Liver (tissue), 9 donors: ENCODE results near the gene PDE10A. TPM values are rescaled to one million over a fixed set of nuclear protein-coding genes. Genes with fewer than 3 reads are reported as not detected.

Experiments
- DNase-seq: peaks from one replicate; pipeline ENCODE4 v3.0.0-alpha.2; 2017; ENCODE audit warnings: low spot score
- H3K27ac ChIP-seq, 2 donors: one replicate each; pipeline ENCODE4 v1.7.0; 2013; ENCODE audit warnings: inconsistent platforms in 2 of 2, low read length in 2 of 2, control low read depth in 1 of 2, low read depth in 1 of 2, mild to moderate bottlenecking in 1 of 2
- H3K27me3 ChIP-seq, 4 donors: one replicate each; pipeline versions ENCODE4 v1.6.1 to v1.7.0; 2013; ENCODE audit warnings: low read length in 3 of 4, inconsistent platforms in 1 of 4, mild to moderate bottlenecking in 1 of 4, moderate library complexity in 1 of 4; ENCODE audit not compliant: control insufficient read depth in 4 of 4, insufficient read depth in 4 of 4
- H3K36me3 ChIP-seq, 4 donors: one replicate each; pipeline versions ENCODE4 v1.6.1 to v1.7.0; 2013; ENCODE audit warnings: low read length in 3 of 4, mild to moderate bottlenecking in 3 of 4, low read depth in 1 of 4, moderate library complexity in 1 of 4; ENCODE audit not compliant: control insufficient read depth in 4 of 4, insufficient read depth in 3 of 4
- H3K4me1 ChIP-seq, 4 donors: one replicate each; pipeline versions ENCODE4 v1.6.1 to v1.7.0; 2013; ENCODE audit warnings: low read length in 3 of 4, mild to moderate bottlenecking in 3 of 4, moderate library complexity in 1 of 4; ENCODE audit not compliant: control insufficient read depth in 4 of 4, insufficient read depth in 4 of 4
- H3K4me3 ChIP-seq, 3 donors: one replicate each; pipeline versions ENCODE4 v1.6.1 to v1.7.0; 2013; ENCODE audit warnings: low read length in 3 of 3, control low read depth in 1 of 3, low read depth in 1 of 3, mild to moderate bottlenecking in 1 of 3
- H3K9ac ChIP-seq, 2 donors: one replicate each; pipeline ENCODE4 v1.7.0; 2013; ENCODE audit warnings: low read length in 2 of 2, mild to moderate bottlenecking in 2 of 2, moderate library complexity in 2 of 2, control low read depth in 1 of 2, low read depth in 1 of 2
- H3K9me3 ChIP-seq, 4 donors: one replicate each; pipeline versions ENCODE4 v1.6.1 to v1.7.0; 2013; ENCODE audit warnings: low read length in 3 of 4; ENCODE audit not compliant: control insufficient read depth in 4 of 4
- EGR1 ChIP-seq, 2 donors: IDR thresholded peaks; 2 replicates each; pipeline ENCODE4 v1.6.1; 2016 to 2018; ENCODE audit warnings: antibody characterized with exemption in 2 of 2, low read depth in 2 of 2
- FOXA2 ChIP-seq: IDR thresholded peaks from 2 replicates; pipeline ENCODE4 v1.6.1; 2016; ENCODE audit warnings: antibody characterized with exemption
- GABPA ChIP-seq, 2 donors: IDR thresholded peaks in 1 of 2; conservative IDR thresholded peaks in 1 of 2; 2 replicates each; pipeline ENCODE4 v1.6.1; 2016; ENCODE audit warnings: antibody characterized with exemption in 2 of 2, mild to moderate bottlenecking in 1 of 2, moderate library complexity in 1 of 2
- HNF4A ChIP-seq, 2 donors: conservative IDR thresholded peaks; 2 replicates each; pipeline ENCODE4 v1.6.1; 2016; ENCODE audit warnings: antibody characterized with exemption in 2 of 2, mild to moderate bottlenecking in 2 of 2
- HNF4G ChIP-seq: IDR thresholded peaks from 2 replicates; pipeline ENCODE4 v1.6.1; 2016; ENCODE audit warnings: antibody characterized with exemption
- JUND ChIP-seq, 2 donors: IDR thresholded peaks; 2 replicates each; pipeline ENCODE4 v1.6.1; 2016; ENCODE audit warnings: antibody characterized with exemption in 2 of 2
- NR2F2 ChIP-seq: IDR thresholded peaks from 2 replicates; pipeline ENCODE4 v1.6.1; 2016; ENCODE audit warnings: antibody characterized with exemption
- RXRA ChIP-seq, 2 donors: IDR thresholded peaks; 2 replicates each; pipeline ENCODE4 v1.6.1; 2017 to 2018; ENCODE audit warnings: antibody characterized with exemption in 2 of 2, mild to moderate bottlenecking in 1 of 2
- SP1 ChIP-seq: IDR thresholded peaks from 2 replicates; pipeline ENCODE4 v1.6.1; 2018; ENCODE audit warnings: antibody characterized with exemption, mild to moderate bottlenecking
- TAF1 ChIP-seq: conservative IDR thresholded peaks from 2 replicates; pipeline ENCODE4 v1.6.1; 2016; ENCODE audit warnings: antibody characterized with exemption, mild to moderate bottlenecking
- YY1 ChIP-seq: IDR thresholded peaks from 2 replicates; pipeline ENCODE4 v1.6.1; 2016; ENCODE audit warnings: antibody characterized with exemption, mild to moderate bottlenecking
- WGBS: extraction: QIAGEN DNeasy Blood & Tissue Kit; methylation state at CpG from one replicate; pipeline ENCODE4 v1.1.7; 2013; 5-methylcytosine and 5-hydroxymethylcytosine counted together
- polyA plus RNA-seq, 2 donors: library from polyadenylated mRNA; stranded (reverse) in 1 of 2; unstranded in 1 of 2; fragments of 200-250 nt in 1 of 2; fragments of >200 nt in 1 of 2; fragmentation: Nextera tagmentation in 1 of 2; extraction: Ambion mirVana in 1 of 2; gene quantifications; one replicate each; pipeline versions ENCODE4 v1.2.1 to v1.2.3, GENCODE V29; 2013 to 2015
- total RNA-seq, 2 donors: library from RNA; depleted of rRNA; stranded (reverse); fragments of >200 nt; gene quantifications; one replicate each; pipeline ENCODE4 v1.2.3, GENCODE V29; 2014
- TF ChIP-seq, protein P1 (sequence below): IDR thresholded peaks from 2 replicates; pipeline ENCODE4 v1.6.1; 2016; ENCODE audit warnings: antibody characterized with exemption
- TF ChIP-seq, protein P2 (sequence below): IDR thresholded peaks from 2 replicates; pipeline ENCODE4 v1.6.1; 2016; ENCODE audit warnings: antibody characterized with exemption
- TF ChIP-seq, protein P3 (sequence below): IDR thresholded peaks from 2 replicates; pipeline ENCODE4 v1.6.1; 2016; ENCODE audit warnings: antibody characterized with exemption, mild to moderate bottlenecking
- TF ChIP-seq, protein P4 (sequence below): fragments of 150-350 bp; IDR thresholded peaks from 2 replicates; pipeline ENCODE4 v1.5.1; 2017; ENCODE audit warnings: improper control_type of control experiment, low read depth, low read length; ENCODE audit not compliant: missing input control
- donor health status: healthy.
- donor health status: healthy.
- donor health status: healthy.
- donor health status: healthy.
- donor health status: healthy.

PDE10A gene
- total and polyA plus RNA-seq, 4 donors, result 0.20 to 1.7 (median 0.47) TPM

DNA sequence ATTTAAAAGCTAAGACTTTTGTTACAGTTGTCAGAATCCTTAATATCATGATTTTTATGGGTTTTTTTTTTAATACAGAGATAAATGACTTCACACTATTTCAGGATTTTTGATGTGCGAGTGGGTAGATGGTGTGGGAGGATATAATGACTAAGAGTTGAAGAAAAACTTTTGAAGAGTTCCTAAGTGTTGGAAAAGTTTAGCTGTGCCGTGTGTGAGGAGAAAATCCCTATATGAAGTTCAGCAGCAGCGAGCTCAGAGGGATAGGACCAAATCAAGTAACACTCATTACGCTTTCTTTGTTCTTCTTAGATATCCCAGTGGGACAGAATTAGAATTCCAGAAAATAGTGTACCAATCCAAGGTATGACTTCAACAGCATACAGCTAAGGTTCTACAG lies 34.1 kb downstream of the PDE10A start:
- DNase-seq, result no peak
- Histone ChIP-seq H3K4me1 (no peaks in the 10 kb centered on the region), H3K27me3 (peaks cover 0 to 3% (median 0%) of the 10 kb centered on the region in 4 donors), H3K9ac (no peak overlapping the region), H3K4me3 (no peak overlapping the region), H3K9me3 (no peaks in the 10 kb centered on the region), H3K36me3 (no peaks in the 10 kb centered on the region), H3K27ac (no peak overlapping the region)
- TF ChIP-seq, protein P1, sequence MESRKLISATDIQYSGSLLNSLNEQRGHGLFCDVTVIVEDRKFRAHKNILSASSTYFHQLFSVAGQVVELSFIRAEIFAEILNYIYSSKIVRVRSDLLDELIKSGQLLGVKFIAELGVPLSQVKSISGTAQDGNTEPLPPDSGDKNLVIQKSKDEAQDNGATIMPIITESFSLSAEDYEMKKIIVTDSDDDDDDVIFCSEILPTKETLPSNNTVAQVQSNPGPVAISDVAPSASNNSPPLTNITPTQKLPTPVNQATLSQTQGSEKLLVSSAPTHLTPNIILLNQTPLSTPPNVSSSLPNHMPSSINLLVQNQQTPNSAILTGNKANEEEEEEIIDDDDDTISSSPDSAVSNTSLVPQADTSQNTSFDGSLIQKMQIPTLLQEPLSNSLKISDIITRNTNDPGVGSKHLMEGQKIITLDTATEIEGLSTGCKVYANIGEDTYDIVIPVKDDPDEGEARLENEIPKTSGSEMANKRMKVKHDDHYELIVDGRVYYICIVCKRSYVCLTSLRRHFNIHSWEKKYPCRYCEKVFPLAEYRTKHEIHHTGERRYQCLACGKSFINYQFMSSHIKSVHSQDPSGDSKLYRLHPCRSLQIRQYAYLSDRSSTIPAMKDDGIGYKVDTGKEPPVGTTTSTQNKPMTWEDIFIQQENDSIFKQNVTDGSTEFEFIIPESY, result no peak
- TF ChIP-seq TAF1, result no peak
- TF ChIP-seq NR2F2, result no peak
- TF ChIP-seq, protein P2, sequence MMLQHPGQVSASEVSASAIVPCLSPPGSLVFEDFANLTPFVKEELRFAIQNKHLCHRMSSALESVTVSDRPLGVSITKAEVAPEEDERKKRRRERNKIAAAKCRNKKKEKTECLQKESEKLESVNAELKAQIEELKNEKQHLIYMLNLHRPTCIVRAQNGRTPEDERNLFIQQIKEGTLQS, result no peak
- TF ChIP-seq HNF4G, result no peak
- no peak for TF ChIP-seq RXRA (IDR thresholded peaks at IDR 0.05)
- no peak for TF ChIP-seq SP1
- TF ChIP-seq YY1, result no peak
- 90% methylated on average over 4 of the region's 4 CpGs for WGBS

DNA sequence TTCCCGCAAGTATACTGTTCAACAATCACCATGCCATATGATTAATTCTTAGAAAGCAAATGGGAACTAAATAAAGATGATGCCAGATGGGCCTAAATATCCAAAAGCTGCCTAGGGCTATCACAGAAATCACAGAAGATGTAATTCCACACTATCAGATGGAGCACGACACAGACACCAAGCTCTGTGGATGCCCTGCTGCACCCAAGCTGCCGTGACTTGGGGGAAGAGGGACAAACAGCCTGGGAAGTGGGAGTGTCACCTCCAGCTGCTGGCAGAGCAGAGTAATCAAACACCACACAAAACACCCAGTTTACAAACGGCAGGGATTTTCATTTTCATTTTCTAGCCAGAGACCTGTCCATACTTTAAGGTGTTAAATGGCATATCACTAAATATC lies 35.7 kb downstream of the PDE10A start:
- no peak overlapping the region for H3K9ac ChIP-seq
- no peaks in the 10 kb centered on the region for H3K9me3 ChIP-seq
- no peaks in the 10 kb centered on the region for H3K36me3 ChIP-seq
- no peak for DNase-seq
- no peaks in the 10 kb centered on the region for H3K4me1 ChIP-seq
- H3K27ac ChIP-seq, result no peak overlapping the region
- peaks cover 0 to 3% (median 0%) of the 10 kb centered on the region in 4 donors for H3K27me3 ChIP-seq
- no peak overlapping the region for H3K4me3 ChIP-seq
- WGBS, result 74% methylated on average over 4 of the region's 4 CpGs
- no peak for TF ChIP-seq HNF4A (conservative IDR thresholded peaks at IDR 0.05)
- TF ChIP-seq EGR1 (IDR thresholded peaks at IDR 0.05; ENCODE audit: low read depth in 2 of 2), result no peak
- TF ChIP-seq TAF1, result no peak
- TF ChIP-seq GABPA (IDR thresholded peaks at IDR 0.05 in 1 of 2, conservative IDR thresholded peaks at IDR 0.05 in 1 of 2), result no peak
- TF ChIP-seq RXRA (IDR thresholded peaks at IDR 0.05), result no peak
- TF ChIP-seq, protein P3, sequence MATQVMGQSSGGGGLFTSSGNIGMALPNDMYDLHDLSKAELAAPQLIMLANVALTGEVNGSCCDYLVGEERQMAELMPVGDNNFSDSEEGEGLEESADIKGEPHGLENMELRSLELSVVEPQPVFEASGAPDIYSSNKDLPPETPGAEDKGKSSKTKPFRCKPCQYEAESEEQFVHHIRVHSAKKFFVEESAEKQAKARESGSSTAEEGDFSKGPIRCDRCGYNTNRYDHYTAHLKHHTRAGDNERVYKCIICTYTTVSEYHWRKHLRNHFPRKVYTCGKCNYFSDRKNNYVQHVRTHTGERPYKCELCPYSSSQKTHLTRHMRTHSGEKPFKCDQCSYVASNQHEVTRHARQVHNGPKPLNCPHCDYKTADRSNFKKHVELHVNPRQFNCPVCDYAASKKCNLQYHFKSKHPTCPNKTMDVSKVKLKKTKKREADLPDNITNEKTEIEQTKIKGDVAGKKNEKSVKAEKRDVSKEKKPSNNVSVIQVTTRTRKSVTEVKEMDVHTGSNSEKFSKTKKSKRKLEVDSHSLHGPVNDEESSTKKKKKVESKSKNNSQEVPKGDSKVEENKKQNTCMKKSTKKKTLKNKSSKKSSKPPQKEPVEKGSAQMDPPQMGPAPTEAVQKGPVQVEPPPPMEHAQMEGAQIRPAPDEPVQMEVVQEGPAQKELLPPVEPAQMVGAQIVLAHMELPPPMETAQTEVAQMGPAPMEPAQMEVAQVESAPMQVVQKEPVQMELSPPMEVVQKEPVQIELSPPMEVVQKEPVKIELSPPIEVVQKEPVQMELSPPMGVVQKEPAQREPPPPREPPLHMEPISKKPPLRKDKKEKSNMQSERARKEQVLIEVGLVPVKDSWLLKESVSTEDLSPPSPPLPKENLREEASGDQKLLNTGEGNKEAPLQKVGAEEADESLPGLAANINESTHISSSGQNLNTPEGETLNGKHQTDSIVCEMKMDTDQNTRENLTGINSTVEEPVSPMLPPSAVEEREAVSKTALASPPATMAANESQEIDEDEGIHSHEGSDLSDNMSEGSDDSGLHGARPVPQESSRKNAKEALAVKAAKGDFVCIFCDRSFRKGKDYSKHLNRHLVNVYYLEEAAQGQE, result no peak
- no peak for TF ChIP-seq FOXA2
- no peak for TF ChIP-seq YY1
- no peak for TF ChIP-seq JUND (IDR thresholded peaks at IDR 0.05)
- TF ChIP-seq NR2F2, result no peak
- no peak for TF ChIP-seq SP1
- TF ChIP-seq, protein P4, sequence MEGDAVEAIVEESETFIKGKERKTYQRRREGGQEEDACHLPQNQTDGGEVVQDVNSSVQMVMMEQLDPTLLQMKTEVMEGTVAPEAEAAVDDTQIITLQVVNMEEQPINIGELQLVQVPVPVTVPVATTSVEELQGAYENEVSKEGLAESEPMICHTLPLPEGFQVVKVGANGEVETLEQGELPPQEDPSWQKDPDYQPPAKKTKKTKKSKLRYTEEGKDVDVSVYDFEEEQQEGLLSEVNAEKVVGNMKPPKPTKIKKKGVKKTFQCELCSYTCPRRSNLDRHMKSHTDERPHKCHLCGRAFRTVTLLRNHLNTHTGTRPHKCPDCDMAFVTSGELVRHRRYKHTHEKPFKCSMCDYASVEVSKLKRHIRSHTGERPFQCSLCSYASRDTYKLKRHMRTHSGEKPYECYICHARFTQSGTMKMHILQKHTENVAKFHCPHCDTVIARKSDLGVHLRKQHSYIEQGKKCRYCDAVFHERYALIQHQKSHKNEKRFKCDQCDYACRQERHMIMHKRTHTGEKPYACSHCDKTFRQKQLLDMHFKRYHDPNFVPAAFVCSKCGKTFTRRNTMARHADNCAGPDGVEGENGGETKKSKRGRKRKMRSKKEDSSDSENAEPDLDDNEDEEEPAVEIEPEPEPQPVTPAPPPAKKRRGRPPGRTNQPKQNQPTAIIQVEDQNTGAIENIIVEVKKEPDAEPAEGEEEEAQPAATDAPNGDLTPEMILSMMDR, result no peak
